Suprapubic skin (tissue), 4 donors: Measurements from ENCODE around the gene BOLL.

Experiments used
- CTCF ChIP-seq, 2 donors: fragments of 200-600 bp in 1 of 2; fragments of 450-650 bp in 1 of 2; sonication (generic) in 1 of 2; IDR thresholded peaks; one replicate each; pipeline ENCODE4 v1.5.1; 2016 to 2019; ENCODE audit warnings: antibody characterized with exemption in 2 of 2, mild to moderate bottlenecking in 1 of 2, moderate library complexity in 1 of 2
- EP300 ChIP-seq: sonication (generic); formaldehyde crosslinking; IDR thresholded peaks from one replicate; pipeline ENCODE4 v1.6.1; 2017; ENCODE audit warnings: antibody characterized with exemption
- POLR2A ChIP-seq, 2 donors: fragments of 450-650 bp; IDR thresholded peaks; one replicate each; pipeline ENCODE4 v1.6.1; 2017; ENCODE audit warnings: antibody characterized with exemption in 2 of 2, mild to moderate bottlenecking in 2 of 2, moderate library complexity in 2 of 2
- POLR2AphosphoS5 ChIP-seq, 3 donors: sonication (generic); formaldehyde crosslinking; IDR thresholded peaks; one replicate each; pipeline ENCODE4 v1.6.1; 2017; ENCODE audit warnings: antibody characterized with exemption in 3 of 3

DNA sequence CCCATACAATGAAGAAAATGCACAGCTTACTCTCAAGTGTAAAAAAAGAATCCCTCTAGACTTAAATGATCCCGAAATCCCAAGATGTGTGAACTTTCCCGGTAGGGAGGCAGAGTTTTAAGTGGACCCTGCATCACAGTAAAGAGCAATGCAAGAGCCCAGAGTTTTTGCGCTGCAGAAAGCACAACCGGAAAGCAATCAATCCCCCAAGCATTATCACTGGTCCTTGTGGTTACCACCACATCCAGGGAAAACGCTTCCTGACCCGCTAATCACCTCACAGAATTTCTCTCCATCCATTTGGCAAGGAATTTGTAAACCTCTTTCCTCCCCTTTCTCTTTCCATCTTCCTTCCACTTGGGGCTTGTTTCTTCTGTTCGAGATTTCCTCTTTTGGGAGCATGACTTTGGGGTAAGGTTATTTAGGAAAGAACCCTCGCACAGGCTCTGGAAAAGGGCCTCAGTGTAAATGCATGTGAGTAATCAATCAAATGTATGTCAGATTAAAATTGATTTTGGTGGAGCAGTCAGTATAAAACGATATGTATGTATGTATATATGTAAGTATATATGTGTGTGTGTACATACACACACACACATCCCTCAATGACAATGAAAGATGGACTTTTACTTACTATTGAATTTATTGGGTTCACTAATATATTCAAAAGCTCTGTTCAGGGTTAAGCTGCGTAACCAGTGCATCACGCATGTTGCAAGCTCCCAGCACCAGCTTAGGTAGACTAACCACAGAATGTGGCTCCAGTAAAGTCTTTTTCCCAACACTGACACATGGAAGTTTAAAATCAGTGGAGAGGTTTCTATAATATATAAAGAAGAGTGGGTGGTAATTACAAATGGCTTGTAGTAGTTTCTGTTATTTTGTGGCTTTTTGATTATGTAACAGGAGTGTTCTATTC, 20.9 kb upstream of the BOLL start:
- TF ChIP-seq CTCF (IDR thresholded peaks at IDR 0.05) (no peak), POLR2AphosphoS5 (IDR thresholded peaks at IDR 0.05) (no peak), POLR2A (IDR thresholded peaks at IDR 0.05) (no peak), EP300 (no peak)
